Measurements from ENCODE around the gene PATZ1.

DNA sequence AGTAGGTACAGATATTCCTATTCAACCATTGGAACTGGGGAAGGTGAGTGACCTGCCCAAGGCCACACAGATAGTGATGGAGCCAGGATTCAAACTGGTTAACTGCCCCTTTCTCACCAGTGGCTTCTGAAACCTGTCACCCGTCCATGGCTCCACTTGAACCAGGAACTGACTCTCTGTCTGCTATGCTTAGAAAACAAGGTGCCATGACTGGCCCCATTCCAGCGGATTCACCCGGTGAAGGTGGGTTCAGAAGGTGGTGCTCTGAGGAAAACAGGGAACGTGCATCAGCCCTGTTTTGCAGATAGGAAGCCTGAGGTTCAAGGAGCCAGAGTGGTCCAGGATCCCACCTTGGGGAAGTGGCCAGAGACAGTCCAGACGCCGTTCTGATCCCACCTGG lies 2.6 kb upstream of the PATZ1 start:
- no peak for TF ChIP-seq POLR2A (IDR thresholded peaks at IDR 0.05)
- TF ChIP-seq, protein P1, sequence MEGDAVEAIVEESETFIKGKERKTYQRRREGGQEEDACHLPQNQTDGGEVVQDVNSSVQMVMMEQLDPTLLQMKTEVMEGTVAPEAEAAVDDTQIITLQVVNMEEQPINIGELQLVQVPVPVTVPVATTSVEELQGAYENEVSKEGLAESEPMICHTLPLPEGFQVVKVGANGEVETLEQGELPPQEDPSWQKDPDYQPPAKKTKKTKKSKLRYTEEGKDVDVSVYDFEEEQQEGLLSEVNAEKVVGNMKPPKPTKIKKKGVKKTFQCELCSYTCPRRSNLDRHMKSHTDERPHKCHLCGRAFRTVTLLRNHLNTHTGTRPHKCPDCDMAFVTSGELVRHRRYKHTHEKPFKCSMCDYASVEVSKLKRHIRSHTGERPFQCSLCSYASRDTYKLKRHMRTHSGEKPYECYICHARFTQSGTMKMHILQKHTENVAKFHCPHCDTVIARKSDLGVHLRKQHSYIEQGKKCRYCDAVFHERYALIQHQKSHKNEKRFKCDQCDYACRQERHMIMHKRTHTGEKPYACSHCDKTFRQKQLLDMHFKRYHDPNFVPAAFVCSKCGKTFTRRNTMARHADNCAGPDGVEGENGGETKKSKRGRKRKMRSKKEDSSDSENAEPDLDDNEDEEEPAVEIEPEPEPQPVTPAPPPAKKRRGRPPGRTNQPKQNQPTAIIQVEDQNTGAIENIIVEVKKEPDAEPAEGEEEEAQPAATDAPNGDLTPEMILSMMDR (IDR thresholded peaks at IDR 0.05): no peak

Measured in vagina (tissue), 2 donors.